Measurements from ENCODE around the gene GPR153.

GPR153 gene

DNA sequence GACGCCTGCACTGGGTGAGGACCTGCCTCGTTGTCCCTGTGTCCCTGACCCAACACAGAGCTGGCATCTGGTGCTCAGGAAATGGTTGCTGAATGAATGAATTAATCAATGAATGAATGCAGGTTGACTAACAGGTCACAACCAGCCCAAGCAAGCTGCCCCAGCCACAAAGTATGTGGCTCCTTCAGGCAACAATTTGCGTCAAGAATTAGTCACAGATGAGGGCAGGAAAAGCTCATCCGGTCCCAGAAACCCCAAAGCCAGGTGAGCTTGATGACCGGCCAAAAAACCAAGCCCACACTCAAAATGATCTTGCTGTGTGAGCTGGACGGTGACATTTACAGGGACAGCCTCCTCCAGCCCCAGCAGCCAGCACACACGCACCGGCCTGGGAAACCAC, 40.6 kb upstream of the GPR153 start:
- no peak overlapping the region for H2AFZ ChIP-seq (ENCODE audit: low read depth, low read length)
- no peaks in the 10 kb centered on the region for H3K9me3 ChIP-seq (ENCODE audit: control insufficient read depth, low read length)
- no peaks in the 10 kb centered on the region for H3K79me1 ChIP-seq (replicated peaks; ENCODE audit: low read length, poor library complexity, severe bottlenecking)
- no peak overlapping the region for H2BK5ac ChIP-seq (ENCODE audit: low read depth, low read length, poor library complexity, severe bottlenecking)
- no peak overlapping the region for H3K9ac ChIP-seq (ENCODE audit: low read length)
- H3K23ac ChIP-seq (ENCODE audit: low read length in 2 of 2): no peak overlapping the region
- no peak overlapping the region for H3K4me3 ChIP-seq (ENCODE audit: insufficient read depth in 1 of 2, low read depth in 1 of 2, low read length in 2 of 2)
- no peak overlapping the region for H4K8ac ChIP-seq (ENCODE audit: low read length)
- no peak for DNase-seq
- H2BK12ac ChIP-seq (ENCODE audit: low read length in 2 of 2): no peak overlapping the region
- H3K27ac ChIP-seq (ENCODE audit: low read length, poor library complexity, severe bottlenecking): no peak overlapping the region
- H3K4me1 ChIP-seq (ENCODE audit: control insufficient read depth, insufficient read depth, low read depth, low read length): peaks cover 2% of the 10 kb centered on the region
- H2BK15ac ChIP-seq (ENCODE audit: low read depth, poor library complexity, severe bottlenecking): no peak overlapping the region
- no peak overlapping the region for H2BK120ac ChIP-seq (ENCODE audit: low read depth, low read length)
- no peak overlapping the region for H4K91ac ChIP-seq (ENCODE audit: low read length)
- no peaks in the 10 kb centered on the region for H3K27me3 ChIP-seq (ENCODE audit: control insufficient read depth in 1 of 2, insufficient read depth in 1 of 2, low read length in 2 of 2)
- WGBS: 95% methylated on average over 8 of the region's 8 CpGs
- no peak overlapping the region for H2AK5ac ChIP-seq (ENCODE audit: low read length, severe bottlenecking)
- H3K14ac ChIP-seq (ENCODE audit: low read length in 2 of 2): no peak overlapping the region
- no peak overlapping the region for H3K4me2 ChIP-seq (ENCODE audit: low read length, poor library complexity, severe bottlenecking)
- peaks cover 0 to 27% of the 10 kb centered on the region in 2 experiments for H3K36me3 ChIP-seq (ENCODE audit: control insufficient read depth in 1 of 2, insufficient read depth in 2 of 2, low read depth in 1 of 2, low read length in 2 of 2)
- no peak overlapping the region for H3K18ac ChIP-seq (ENCODE audit: low read depth in 1 of 2, low read length in 2 of 2)
- H3K4ac ChIP-seq (ENCODE audit: low read depth in 1 of 2, low read length in 2 of 2): no peak overlapping the region

DNA sequence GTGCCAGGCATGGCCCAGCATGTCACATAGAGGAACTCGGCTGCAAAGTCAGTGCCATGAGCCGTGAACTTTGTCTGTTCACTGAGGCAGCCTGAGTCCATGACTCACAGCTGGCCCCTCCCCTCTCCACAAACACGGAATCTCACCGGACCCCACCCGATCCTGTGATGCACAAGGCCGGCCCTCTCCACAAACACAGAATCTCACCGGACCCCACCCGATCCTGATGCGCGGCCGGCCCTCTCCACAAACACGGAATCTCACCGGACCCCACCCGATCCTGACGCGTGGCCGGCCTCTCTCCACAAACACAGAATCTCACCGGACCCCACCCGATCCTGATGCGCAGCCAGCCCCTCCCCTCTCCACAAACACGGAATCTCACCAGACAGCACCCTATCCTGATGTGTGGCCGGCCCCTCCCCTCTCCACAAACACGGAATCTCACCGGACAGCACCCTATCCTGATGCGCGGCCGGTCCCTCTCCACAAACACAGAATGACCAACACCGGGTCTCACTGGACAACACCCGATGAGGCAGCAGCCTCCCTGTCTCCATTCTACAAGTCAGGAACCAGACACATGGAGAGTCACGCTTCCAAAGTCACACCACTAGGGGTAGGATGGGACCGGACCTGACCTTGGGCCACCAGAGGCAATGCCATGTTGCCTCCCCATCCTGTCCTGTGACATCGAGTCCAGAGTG, 39.6 kb upstream of the GPR153 start:
- H3K9ac ChIP-seq (ENCODE audit: low read length): no peak overlapping the region
- H3K27me3 ChIP-seq (ENCODE audit: control insufficient read depth in 1 of 2, insufficient read depth in 1 of 2, low read length in 2 of 2): no peaks in the 10 kb centered on the region
- H2BK15ac ChIP-seq (ENCODE audit: low read depth, poor library complexity, severe bottlenecking): no peak overlapping the region
- no peak for DNase-seq
- H3K27ac ChIP-seq (ENCODE audit: low read length, poor library complexity, severe bottlenecking): no peak overlapping the region
- no peak overlapping the region for H2BK120ac ChIP-seq (ENCODE audit: low read depth, low read length)
- no peak overlapping the region for H4K91ac ChIP-seq (ENCODE audit: low read length)
- no peaks in the 10 kb centered on the region for H3K79me1 ChIP-seq (replicated peaks; ENCODE audit: low read length, poor library complexity, severe bottlenecking)
- WGBS: 91% methylated on average over 32 of the region's 32 CpGs
- no peak overlapping the region for H3K18ac ChIP-seq (ENCODE audit: low read depth in 1 of 2, low read length in 2 of 2)
- H2BK12ac ChIP-seq (ENCODE audit: low read length in 2 of 2): no peak overlapping the region
- no peak overlapping the region for H3K23ac ChIP-seq (ENCODE audit: low read length in 2 of 2)
- peak overlapping the region in 1 of 2 experiments; percentile 18 for H3K14ac ChIP-seq (ENCODE audit: low read length in 2 of 2)
- H4K8ac ChIP-seq (ENCODE audit: low read length): no peak overlapping the region
- H3K4me3 ChIP-seq (ENCODE audit: insufficient read depth in 1 of 2, low read depth in 1 of 2, low read length in 2 of 2): no peak overlapping the region
- no peak overlapping the region for H3K4ac ChIP-seq (ENCODE audit: low read depth in 1 of 2, low read length in 2 of 2)
- no peak overlapping the region for H2AFZ ChIP-seq (ENCODE audit: low read depth, low read length)
- H3K4me2 ChIP-seq (ENCODE audit: low read length, poor library complexity, severe bottlenecking): no peak overlapping the region
- H3K9me3 ChIP-seq (ENCODE audit: control insufficient read depth, low read length): no peaks in the 10 kb centered on the region
- no peak overlapping the region for H2AK5ac ChIP-seq (ENCODE audit: low read length, severe bottlenecking)
- H3K36me3 ChIP-seq (ENCODE audit: control insufficient read depth in 1 of 2, insufficient read depth in 2 of 2, low read depth in 1 of 2, low read length in 2 of 2): peaks cover 0 to 22% of the 10 kb centered on the region in 2 experiments
- peaks cover 2% of the 10 kb centered on the region for H3K4me1 ChIP-seq (ENCODE audit: control insufficient read depth, insufficient read depth, low read depth, low read length)
- H2BK5ac ChIP-seq (ENCODE audit: low read depth, low read length, poor library complexity, severe bottlenecking): no peak overlapping the region

DNA sequence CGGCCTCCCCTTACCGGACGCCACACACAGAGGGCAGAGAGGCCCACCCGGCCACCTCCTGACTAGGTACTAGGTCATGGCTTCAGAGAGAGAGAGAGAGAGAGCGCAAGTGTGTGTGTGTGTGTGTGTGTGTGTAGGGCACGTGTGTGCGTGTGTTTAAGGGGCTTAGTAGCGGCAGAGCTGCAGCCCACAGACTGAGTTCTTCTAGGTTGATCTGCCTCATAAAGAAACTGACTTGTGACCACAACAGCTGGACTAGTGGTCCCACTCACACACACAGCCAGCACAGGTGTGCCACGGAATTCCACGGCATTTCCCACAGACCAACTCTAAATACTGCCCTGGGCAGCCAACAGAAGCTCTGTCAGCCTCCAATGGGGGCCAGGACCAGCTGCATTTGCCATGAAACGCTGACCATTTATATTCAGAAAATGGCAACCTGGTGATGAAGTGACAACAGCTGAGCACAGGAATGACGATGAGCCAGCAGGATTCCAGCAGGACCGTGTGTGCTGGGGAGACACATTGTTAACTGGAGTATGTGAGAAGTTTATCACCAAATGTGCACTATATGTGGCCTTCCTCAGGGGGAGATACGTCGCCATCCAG, 38.8 kb upstream of the GPR153 start:
- Histone ChIP-seq H3K27me3 (ENCODE audit: control insufficient read depth in 1 of 2, insufficient read depth in 1 of 2, low read length in 2 of 2) (no peaks in the 10 kb centered on the region), H2BK120ac (ENCODE audit: low read depth, low read length) (no peak overlapping the region), H3K9me3 (ENCODE audit: control insufficient read depth, low read length) (no peaks in the 10 kb centered on the region), H3K4me3 (ENCODE audit: insufficient read depth in 1 of 2, low read depth in 1 of 2, low read length in 2 of 2) (no peak overlapping the region), H2BK5ac (ENCODE audit: low read depth, low read length, poor library complexity, severe bottlenecking) (no peak overlapping the region), H2BK15ac (ENCODE audit: low read depth, poor library complexity, severe bottlenecking) (no peak overlapping the region), H2AFZ (ENCODE audit: low read depth, low read length) (no peak overlapping the region), H3K4me1 (ENCODE audit: control insufficient read depth, insufficient read depth, low read depth, low read length) (peaks cover 2% of the 10 kb centered on the region), H3K36me3 (ENCODE audit: control insufficient read depth in 1 of 2, insufficient read depth in 2 of 2, low read depth in 1 of 2, low read length in 2 of 2) (peaks cover under 1 to 25% of the 10 kb centered on the region in 2 experiments), H3K4me2 (ENCODE audit: low read length, poor library complexity, severe bottlenecking) (no peak overlapping the region), H4K91ac (ENCODE audit: low read length) (peak overlapping the region; percentile 12), H2BK12ac (ENCODE audit: low read length in 2 of 2) (no peak overlapping the region), H2AK5ac (ENCODE audit: low read length, severe bottlenecking) (no peak overlapping the region), H3K14ac (ENCODE audit: low read length in 2 of 2) (peak overlapping the region in 1 of 2 experiments; percentile 18), H3K18ac (ENCODE audit: low read depth in 1 of 2, low read length in 2 of 2) (no peak overlapping the region), H3K27ac (ENCODE audit: low read length, poor library complexity, severe bottlenecking) (no peak overlapping the region), H3K4ac (ENCODE audit: low read depth in 1 of 2, low read length in 2 of 2) (no peak overlapping the region), H3K9ac (ENCODE audit: low read length) (no peak overlapping the region), H4K8ac (ENCODE audit: low read length) (no peak overlapping the region), H3K79me1 (replicated peaks; ENCODE audit: low read length, poor library complexity, severe bottlenecking) (no peaks in the 10 kb centered on the region), H3K23ac (ENCODE audit: low read length in 2 of 2) (no peak overlapping the region)
- WGBS: 94% methylated on average over 12 of the region's 15 CpGs
- DNase-seq: no peak

DNA sequence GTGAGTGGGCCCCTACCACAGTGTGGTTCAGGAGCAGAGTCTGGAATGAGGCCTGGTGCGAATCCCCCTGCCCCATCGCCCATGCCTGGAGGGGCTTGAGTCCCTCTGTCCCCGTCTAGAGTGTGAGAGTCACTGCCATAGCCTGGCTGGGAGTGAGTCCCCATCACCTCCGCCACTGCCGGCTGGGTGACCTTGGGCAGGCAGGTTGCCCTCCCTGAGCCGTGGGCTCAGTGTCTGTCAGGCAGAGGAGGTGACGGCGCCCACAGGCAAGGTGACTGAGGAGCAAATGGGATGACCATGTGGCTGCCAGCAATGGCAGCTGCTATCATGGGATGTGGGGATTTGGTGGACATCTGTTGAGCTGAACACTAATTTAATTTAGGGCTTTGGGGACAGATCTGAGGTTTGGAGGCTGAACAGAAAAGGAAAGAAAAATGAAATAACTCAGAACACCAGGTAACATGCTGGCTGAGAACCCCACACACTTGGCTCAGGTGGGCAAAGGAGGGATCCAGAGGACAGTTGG, 38.1 kb upstream of the GPR153 start:
- no peak overlapping the region for H2BK5ac ChIP-seq (ENCODE audit: low read depth, low read length, poor library complexity, severe bottlenecking)
- no peak overlapping the region for H2BK12ac ChIP-seq (ENCODE audit: low read length in 2 of 2)
- no peaks in the 10 kb centered on the region for H3K79me1 ChIP-seq (replicated peaks; ENCODE audit: low read length, poor library complexity, severe bottlenecking)
- H2BK15ac ChIP-seq (ENCODE audit: low read depth, poor library complexity, severe bottlenecking): no peak overlapping the region
- no peaks in the 10 kb centered on the region for H3K27me3 ChIP-seq (ENCODE audit: control insufficient read depth in 1 of 2, insufficient read depth in 1 of 2, low read length in 2 of 2)
- H3K9me3 ChIP-seq (ENCODE audit: control insufficient read depth, low read length): no peaks in the 10 kb centered on the region
- no peak overlapping the region for H3K4me3 ChIP-seq (ENCODE audit: insufficient read depth in 1 of 2, low read depth in 1 of 2, low read length in 2 of 2)
- H3K14ac ChIP-seq (ENCODE audit: low read length in 2 of 2): peak overlapping the region in 1 of 2 experiments; percentile 15
- H2AFZ ChIP-seq (ENCODE audit: low read depth, low read length): no peak overlapping the region
- DNase-seq: no peak
- H3K36me3 ChIP-seq (ENCODE audit: control insufficient read depth in 1 of 2, insufficient read depth in 2 of 2, low read depth in 1 of 2, low read length in 2 of 2): peaks cover 7 to 31% of the 10 kb centered on the region in 2 experiments
- no peak overlapping the region for H3K27ac ChIP-seq (ENCODE audit: low read length, poor library complexity, severe bottlenecking)
- 95% methylated on average over 8 of the region's 8 CpGs for WGBS
- H2AK5ac ChIP-seq (ENCODE audit: low read length, severe bottlenecking): no peak overlapping the region
- no peak overlapping the region for H3K4me2 ChIP-seq (ENCODE audit: low read length, poor library complexity, severe bottlenecking)
- H3K9ac ChIP-seq (ENCODE audit: low read length): no peak overlapping the region
- H4K8ac ChIP-seq (ENCODE audit: low read length): no peak overlapping the region
- H4K91ac ChIP-seq (ENCODE audit: low read length): peak overlapping the region; percentile 18
- no peak overlapping the region for H2BK120ac ChIP-seq (ENCODE audit: low read depth, low read length)
- H3K23ac ChIP-seq (ENCODE audit: low read length in 2 of 2): no peak overlapping the region
- H3K4ac ChIP-seq (ENCODE audit: low read depth in 1 of 2, low read length in 2 of 2): no peak overlapping the region
- peaks cover 2% of the 10 kb centered on the region for H3K4me1 ChIP-seq (ENCODE audit: control insufficient read depth, insufficient read depth, low read depth, low read length)
- H3K18ac ChIP-seq (ENCODE audit: low read depth in 1 of 2, low read length in 2 of 2): no peak overlapping the region
